Stimulated activated CD8-positive, alpha-beta memory T cell treated with anti-CD3 and anti-CD28 coated beads, Interleukin-12 subunit alpha, Interleukin-12 subunit beta, amount 100 ng/mL, for 24 hours (primary cell): ENCODE measurements around the gene CCDC60.

Experiments
- DNase-seq: peaks from one replicate; pipeline ENCODE4 v3.0.0-alpha.2; 2020; ENCODE audit errors: extremely low read depth

Gene CCDC60

GRCh38 chr12:119334430-119335170, at the start of gene CCDC60:
CCDC60 (plus strand) TSS chr12:119334729; CDS start chr12:119335177, 448 bp downstream.
- DNase-seq = no peak

- no peak for DNase-seq
Observed at GRCh38 chr12:119288576-119288975, 46.0 kb upstream of the CCDC60 start.

- DNase-seq = no peak
Observed at GRCh38 chr12:119292893-119293630, 41.5 kb upstream of the CCDC60 start.

- DNase-seq = no peak
Observed at GRCh38 chr12:119294211-119294610, 40.3 kb upstream of the CCDC60 start.

- no peak for DNase-seq
Observed at GRCh38 chr12:119296535-119296934, 38.0 kb upstream of the CCDC60 start.

GRCh38 chr12:119299130-119299529, 35.4 kb upstream of the CCDC60 start:
- no peak for DNase-seq

GRCh38 chr12:119301379-119301778, 33.1 kb upstream of the CCDC60 start:
- DNase-seq = no peak

GRCh38 chr12:119302451-119303080, 32.0 kb upstream of the CCDC60 start:
- DNase-seq = no peak

- DNase-seq = no peak
Observed at GRCh38 chr12:119306593-119306992, 27.9 kb upstream of the CCDC60 start.

GRCh38 chr12:119307747-119308146, 26.8 kb upstream of the CCDC60 start:
- DNase-seq = no peak

GRCh38 chr12:119308708-119309456, 25.6 kb upstream of the CCDC60 start:
- DNase-seq = no peak

GRCh38 chr12:119311878-119312277, 22.7 kb upstream of the CCDC60 start:
- DNase-seq = no peak

- no peak for DNase-seq
Observed at GRCh38 chr12:119312904-119313303, 21.6 kb upstream of the CCDC60 start.

GRCh38 chr12:119314290-119314689, 20.2 kb upstream of the CCDC60 start:
- DNase-seq = no peak

- DNase-seq = no peak
Observed at GRCh38 chr12:119319638-119320037, 14.9 kb upstream of the CCDC60 start.

- DNase-seq = no peak
Observed at GRCh38 chr12:119320678-119321077, 13.9 kb upstream of the CCDC60 start.

GRCh38 chr12:119322301-119322723, 12.2 kb upstream of the CCDC60 start:
- no peak for DNase-seq

GRCh38 chr12:119325813-119326212, 8.7 kb upstream of the CCDC60 start:
- no peak for DNase-seq

GRCh38 chr12:119326341-119326740, 8.2 kb upstream of the CCDC60 start:
- DNase-seq = no peak

- DNase-seq = no peak
Observed at GRCh38 chr12:119327471-119327870, 7.1 kb upstream of the CCDC60 start.

GRCh38 chr12:119328111-119328510, 6.4 kb upstream of the CCDC60 start:
- no peak for DNase-seq
